HG03432 (cell line): ENCODE data around the gene ZFYVE27.
A peak's percentile ranks its signal among the peaks of the same experiment; 100 is the strongest.

Experiments used
- ATAC-seq: cut with Tn5 transposase; IDR thresholded peaks from one replicate; pipeline ENCODE4 v1.9.1; 2021; ENCODE audit warnings: mild to moderate bottlenecking, moderate library complexity; ENCODE audit not compliant: unreplicated experiment

Gene ZFYVE27

DNA sequence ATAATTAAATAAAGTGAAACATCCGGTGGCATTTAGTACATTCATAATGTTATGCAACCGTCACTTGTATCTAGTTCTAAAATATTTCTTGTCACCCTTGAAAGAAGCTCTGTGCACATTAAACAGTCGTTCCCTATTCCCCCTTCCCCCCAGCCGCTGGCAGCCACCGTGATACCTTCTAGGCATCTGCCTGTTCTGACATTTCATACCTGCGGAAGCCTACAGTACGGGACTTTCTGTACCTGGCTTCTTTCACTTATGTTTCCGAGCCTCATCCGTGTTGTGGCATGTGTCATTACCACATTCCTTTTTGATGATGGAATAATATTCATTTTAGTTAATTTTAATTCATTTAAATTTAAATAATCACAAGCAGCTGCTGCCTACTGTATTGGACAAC lies 48.8 kb downstream of the ZFYVE27 start:
- no peak for ATAC-seq

DNA sequence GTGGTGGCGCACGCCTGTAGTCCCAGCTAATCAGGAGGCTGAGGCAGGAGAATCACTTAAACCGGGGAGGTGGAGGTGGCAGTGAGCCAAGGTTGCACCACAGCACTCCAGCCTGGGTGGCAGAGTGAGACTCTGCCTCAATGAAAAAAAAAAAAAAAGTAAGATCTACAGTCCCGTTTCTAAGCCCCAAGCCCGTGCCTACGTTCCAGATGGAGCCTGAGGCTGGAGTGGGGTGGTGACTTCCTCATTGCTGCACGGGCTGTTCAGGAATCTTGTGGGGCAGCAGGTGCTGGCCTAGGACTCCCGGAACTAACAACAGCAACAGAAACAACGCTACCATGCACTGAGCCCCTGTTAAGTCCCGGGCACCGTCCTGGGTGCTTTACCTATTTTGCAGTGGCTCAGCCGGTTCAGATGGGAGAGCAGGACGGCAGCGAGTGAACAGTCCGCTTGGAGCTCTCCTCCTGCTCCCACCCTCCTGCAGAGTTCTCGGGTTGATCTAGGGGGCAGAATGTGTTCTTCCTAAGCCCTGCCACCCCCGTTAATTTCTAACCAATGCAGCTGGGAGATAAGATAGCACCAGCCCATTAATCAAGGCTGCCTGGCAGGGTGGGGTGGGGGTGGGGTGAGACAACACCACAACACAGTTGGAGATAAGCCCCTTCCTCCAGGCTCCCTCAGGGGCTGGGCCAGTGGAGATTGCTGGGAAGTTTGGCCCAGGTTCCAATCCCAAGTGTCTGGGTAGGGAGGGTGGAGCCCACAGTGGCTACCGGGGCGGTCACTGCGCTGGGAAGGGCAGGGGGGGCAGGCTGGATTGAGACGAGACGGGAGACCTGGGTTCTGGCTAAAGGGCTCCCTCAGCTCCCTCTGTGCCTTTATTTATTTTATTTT lies 51.9 kb downstream of the ZFYVE27 start:
- ATAC-seq: no peak

DNA sequence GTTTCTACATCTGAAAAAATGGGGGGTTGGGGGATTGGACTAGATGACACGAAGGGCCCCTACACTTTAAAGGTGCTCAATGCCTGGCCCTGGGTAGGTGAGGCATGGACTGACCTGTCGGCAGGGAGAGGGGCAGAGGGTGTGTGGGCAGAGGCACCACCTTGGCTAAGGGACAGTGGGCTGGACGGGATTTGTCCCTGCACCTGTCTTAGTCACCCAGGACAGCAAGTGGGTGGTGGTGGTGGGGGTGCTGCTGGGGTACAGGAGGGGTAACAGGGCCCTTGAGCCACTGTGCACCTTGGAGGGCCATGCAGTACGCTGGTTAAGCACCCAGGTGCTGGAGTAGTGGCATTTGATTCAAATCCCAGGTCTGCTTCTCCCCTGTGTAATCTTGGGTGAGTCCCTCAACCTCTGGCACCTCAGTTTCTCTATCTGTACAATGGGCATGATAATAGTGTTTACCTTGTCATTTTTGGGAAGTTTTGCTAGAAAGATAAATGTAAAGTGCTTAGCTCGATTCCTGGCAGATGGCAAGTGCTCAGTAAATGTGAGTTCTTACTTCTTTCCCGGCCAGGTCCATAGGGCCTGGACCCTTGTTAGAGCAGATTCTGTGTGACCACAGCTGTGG lies 53.0 kb downstream of the ZFYVE27 start:
- no peak for ATAC-seq

DNA sequence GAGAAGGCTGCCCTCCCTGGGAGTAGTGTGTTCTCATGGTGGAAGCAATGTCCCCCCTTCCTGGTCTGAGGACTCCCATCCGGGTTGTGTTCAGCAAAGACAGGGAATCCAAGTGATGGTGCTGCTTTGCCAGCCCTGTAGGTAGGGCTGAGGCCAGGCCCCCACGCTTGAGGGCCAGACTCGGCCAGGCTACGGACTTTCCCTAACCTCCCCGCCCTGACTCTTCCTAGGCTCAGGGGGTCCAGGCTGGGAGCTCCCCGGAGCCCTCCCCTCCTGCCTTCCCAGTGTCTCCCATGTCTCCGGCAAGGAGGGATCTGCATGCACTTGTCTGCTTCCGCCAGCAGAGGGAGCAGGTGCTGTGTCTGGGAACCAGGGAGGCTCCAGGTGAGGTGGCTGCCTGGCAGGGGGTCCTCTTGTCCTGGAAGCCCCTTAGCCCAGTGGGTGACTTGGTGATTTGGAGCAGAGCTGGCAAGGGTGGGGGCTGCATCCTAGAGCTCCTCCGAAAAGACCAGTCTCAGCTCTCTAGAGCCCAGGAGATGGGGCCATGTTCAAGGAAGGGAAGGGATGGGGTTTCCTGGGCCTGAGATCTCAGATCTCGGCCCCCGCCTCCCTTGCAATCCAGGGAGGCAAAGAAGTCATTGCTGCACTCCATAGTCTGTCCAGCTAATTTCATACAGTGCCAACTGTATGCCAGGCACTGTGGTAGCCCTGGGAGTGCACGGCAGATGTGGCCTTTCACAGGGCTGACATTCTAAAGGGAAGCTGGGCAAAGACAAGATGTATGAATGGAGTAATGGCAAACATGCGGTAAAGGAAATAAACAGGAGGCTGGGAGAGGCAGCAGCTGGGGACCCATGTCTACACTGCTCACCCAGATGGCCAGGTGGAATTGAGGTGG lies 55.1 kb downstream of the ZFYVE27 start:
- peak; percentile 64 for ATAC-seq

DNA sequence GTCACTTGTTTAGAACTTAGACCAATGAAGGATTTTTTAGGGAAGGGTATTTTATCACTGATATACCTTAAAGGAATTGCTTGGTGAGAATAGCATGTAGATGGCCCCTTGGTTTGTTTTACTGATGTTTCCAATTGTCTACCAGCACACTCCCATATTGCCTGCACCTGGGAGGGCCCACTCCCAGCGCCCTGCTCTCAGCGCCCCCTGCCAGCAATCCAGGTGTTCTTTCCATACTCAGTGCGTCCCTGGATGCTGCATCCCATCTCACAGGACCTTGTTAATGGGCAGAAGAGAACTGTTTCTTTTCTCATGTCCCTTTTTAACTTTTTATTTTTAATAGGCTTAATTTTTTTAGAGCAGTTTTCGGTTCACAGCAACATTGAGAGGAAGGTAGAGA lies 59.0 kb downstream of the ZFYVE27 start:
- ATAC-seq: no peak

DNA sequence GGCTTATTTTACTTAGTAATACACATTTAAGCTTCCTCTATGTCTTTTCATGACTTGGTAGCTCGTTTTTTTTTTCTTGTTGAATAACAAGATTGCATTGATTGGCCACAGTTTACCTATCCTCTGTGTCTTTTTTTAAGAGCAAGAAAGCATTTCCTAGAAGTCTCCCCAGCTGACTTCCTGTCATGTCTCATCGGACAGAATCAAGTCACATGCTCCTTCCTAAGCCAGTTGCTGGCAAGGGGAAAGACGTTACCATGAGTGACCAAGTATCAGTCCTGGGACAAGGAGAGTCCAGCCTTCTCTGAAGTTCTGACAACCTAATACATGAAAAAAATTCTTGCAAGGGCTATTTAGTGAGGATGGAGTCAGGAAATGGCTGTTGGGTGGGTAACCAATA lies 59.7 kb downstream of the ZFYVE27 start:
- ATAC-seq: no peak

DNA sequence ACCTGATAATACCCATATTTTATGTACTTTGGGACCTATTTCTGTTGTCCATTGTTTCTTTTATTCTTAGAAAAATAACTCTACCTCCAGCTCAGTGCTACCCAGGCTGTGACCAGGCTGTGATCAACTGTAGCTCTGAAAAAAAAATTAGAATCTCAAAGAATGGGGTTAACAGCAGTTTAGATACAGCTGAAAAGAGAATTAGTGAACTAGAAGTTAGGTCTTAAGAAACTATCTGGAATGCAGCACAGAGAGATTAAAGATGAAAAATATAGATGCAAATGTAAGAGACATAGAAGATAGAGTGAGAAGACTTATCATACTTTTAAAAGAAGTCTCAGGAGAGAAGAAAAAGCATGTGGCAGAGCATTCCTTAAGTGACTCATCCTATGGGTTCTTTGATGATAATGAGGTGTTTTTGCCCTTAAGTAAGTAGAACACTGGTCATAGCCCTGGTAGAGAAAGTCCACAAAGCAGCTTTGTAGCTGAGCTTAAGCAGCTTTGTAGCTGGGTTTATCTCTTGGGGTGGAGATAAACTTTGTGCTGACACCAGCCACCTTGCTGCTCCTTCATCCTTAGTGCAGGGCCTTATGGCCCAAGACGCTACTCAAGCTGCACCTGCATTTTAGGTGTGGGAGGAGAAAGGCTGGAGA lies 62.2 kb downstream of the ZFYVE27 start:
- ATAC-seq: no peak

DNA sequence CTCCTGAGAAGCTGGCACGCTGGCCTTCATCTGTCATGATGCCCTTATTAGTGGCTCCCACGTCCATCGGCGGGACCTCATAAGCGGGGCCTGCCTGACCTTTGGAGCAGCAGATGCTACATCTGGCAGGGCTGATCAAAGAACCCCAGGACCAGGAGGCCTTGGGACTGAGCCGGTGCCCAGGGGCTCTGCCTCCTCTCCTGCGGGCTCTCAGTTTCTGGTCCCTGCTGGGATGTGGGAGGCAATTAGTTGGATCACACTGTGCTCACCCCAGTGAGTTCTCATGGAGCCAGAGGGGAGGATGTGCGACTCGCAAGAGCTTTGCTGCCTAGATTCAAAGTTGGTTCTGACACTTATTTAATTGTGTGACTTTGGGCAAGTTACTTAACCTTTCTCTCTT lies 63.5 kb downstream of the ZFYVE27 start:
- no peak for ATAC-seq

DNA sequence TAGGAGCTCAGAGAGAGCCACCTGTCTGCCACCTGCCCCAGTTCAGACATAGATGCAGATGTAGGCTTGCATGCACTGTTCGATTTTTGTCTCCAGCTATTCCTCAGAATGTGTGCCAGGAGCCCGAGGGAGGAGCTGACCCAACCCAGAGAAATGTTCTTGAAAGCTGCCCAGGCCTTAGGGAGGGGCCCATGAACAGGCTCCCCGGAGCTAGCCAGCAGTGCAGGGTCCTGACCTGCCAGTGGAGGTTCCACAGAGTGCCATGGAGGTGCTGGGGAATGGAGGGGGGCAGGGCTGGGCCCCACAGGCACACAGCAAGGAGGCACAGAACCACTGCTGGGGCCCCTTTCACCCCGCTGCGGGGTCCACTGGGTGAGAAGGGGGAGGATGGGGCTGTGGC lies 64.5 kb downstream of the ZFYVE27 start:
- ATAC-seq: no peak

DNA sequence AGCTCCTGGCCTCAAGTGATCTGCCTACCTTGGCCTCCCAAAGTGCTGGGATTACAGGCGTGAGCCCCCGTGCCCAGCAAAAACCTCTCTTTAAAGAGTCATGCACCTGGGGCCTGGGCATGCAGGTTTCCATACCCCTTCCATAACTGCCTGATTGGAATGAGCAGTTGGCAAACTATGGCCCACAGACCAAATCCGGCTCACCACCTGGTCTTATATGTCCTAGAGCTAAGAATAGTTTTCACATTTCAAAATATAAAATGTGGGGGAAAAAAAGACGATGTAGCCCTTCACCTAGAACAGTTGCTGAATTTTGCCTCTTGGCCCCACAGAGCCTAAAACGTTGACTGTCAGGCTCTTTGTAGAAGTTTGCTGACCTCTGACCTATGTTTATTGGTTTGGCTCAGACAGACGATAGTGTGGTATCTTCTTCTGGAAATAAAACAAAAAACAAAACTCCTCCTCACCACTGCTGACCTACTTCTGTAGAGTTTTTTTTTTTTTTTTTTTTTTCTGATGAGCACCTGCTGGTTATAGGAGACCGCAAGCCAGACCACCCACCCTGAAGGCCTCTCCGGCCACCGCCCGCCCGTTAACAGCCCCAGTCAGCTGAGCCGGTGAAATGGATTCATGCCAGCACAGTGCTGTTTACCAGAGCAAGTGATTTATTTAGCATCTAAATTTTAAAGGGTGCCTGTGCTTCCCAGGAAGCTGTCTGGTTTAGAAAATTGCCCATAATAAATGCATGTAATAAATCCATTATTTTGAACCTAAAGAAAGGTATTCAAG lies 68.4 kb downstream of the ZFYVE27 start:
- ATAC-seq: no peak

DNA sequence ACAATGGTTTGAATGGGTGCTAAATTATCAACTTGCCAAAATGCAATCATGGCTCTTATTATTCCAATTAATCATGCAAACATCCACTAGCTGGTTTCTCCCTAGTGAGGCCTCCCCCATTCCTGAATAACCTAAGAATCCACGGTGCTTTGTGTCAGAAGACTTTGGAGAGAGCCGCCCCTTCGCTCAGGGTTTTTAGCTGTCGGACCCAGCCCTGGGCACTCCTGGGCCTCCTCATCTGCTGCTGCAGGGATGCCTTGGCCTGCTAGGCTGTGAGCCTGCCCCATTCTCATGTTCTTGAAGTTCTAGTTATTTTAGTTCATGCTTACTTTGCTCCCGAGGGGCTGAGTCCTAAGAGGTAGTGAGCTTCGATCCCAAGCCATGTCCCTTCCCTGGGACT lies 69.0 kb downstream of the ZFYVE27 start:
- ATAC-seq: no peak

DNA sequence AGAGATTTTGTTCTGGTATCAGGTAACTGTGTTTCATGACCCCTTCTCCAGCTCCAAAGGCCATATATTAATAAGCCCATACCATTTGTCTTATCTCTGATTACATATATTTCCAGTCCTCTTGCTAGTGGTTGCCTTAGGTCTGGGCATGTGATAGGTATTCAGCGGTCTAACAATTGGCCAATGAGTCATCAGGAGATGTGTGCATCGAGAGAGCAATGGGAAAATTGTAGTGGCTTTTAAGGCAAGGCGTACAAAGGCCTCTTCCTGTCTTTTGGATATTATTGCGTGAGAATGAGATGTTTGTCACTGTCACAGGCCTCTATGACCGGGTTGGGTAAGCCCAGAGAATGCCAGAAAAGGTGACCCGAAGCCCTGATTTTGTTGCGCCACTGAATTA lies 73.5 kb downstream of the ZFYVE27 start:
- ATAC-seq: no peak
